HG02623 (cell line): ENCODE results near the gene C16orf54.
"Not testable (repeated sequence)": the region's sequence is repeated elsewhere in the genome, so short reads cannot be mapped to it uniquely, and the experiment has no call there.

ENCODE experiments used
- ATAC-seq: cut with Tn5 transposase; IDR thresholded peaks from one replicate; pipeline ENCODE4 v1.9.1; 2021; ENCODE audit warnings: moderate library complexity; ENCODE audit not compliant: unreplicated experiment

Gene C16orf54

GRCh38 chr16:29770250-29770929 lies 24.6 kb upstream of the C16orf54 start:
- no peak for ATAC-seq

GRCh38 chr16:29769507-29769906 lies 23.7 kb upstream of the C16orf54 start:
- no peak for ATAC-seq

GRCh38 chr16:29767062-29767461 lies 21.3 kb upstream of the C16orf54 start:
- no peak for ATAC-seq

GRCh38 chr16:29766571-29766970 lies 20.8 kb upstream of the C16orf54 start:
- ATAC-seq = no peak

GRCh38 chr16:29765167-29766032 lies 19.6 kb upstream of the C16orf54 start:
- no peak for ATAC-seq

- ATAC-seq = no peak
Observed at GRCh38 chr16:29763326-29763725, 17.5 kb upstream of the C16orf54 start.

GRCh38 chr16:29761882-29762281 lies 16.1 kb upstream of the C16orf54 start:
- ATAC-seq = no peak

- not testable (repeated sequence) for ATAC-seq
Observed at GRCh38 chr16:29761280-29761651, 15.5 kb upstream of the C16orf54 start.

- no peak for ATAC-seq
Observed at GRCh38 chr16:29760567-29761279, 14.9 kb upstream of the C16orf54 start.

- no peak for ATAC-seq
Observed at GRCh38 chr16:29757950-29758466, 12.2 kb upstream of the C16orf54 start.

GRCh38 chr16:29757086-29757485 lies 11.3 kb upstream of the C16orf54 start:
- ATAC-seq = not testable (repeated sequence)

- no peak for ATAC-seq
Observed at GRCh38 chr16:29756654-29757053, 10.9 kb upstream of the C16orf54 start.

GRCh38 chr16:29753516-29753915 lies 7.7 kb upstream of the C16orf54 start:
- no peak for ATAC-seq

- ATAC-seq = not testable (repeated sequence)
Observed at GRCh38 chr16:29748760-29749149, 3.0 kb upstream of the C16orf54 start.

GRCh38 chr16:29747947-29748759 lies 2.4 kb upstream of the C16orf54 start:
- no peak for ATAC-seq

- not testable (repeated sequence) for ATAC-seq
Observed at GRCh38 chr16:29746518-29746917, 728 bp upstream of the C16orf54 start.

GRCh38 chr16:29745121-29745852 lies 503 bp downstream of the C16orf54 start:
- ATAC-seq = peak; percentile 41

- ATAC-seq = no peak
Observed at GRCh38 chr16:29744541-29745101, 1.2 kb downstream of the C16orf54 start.

GRCh38 chr16:29743827-29744531 lies 1.8 kb downstream of the C16orf54 start:
- ATAC-seq = no peak
